Thyroid gland (tissue), 4 donors: ENCODE data around the gene ASXL1.

Experiments
- CTCF ChIP-seq, 6 experiments: fragments of 200-600 bp in 3 of 6; fragments of 450-650 bp in 3 of 6; sonication (generic) in 3 of 6; IDR thresholded peaks; one replicate each; pipeline ENCODE4 v1.5.1; 2016 to 2019; ENCODE audit warnings: antibody characterized with exemption in 6 of 6, mild to moderate bottlenecking in 2 of 6, inconsistent platforms in 1 of 6, moderate library complexity in 1 of 6
- POLR2A ChIP-seq, 2 donors: fragments of 450-650 bp; IDR thresholded peaks; one replicate each; pipeline ENCODE4 v1.6.1; 2017; ENCODE audit warnings: antibody characterized with exemption in 2 of 2, mild to moderate bottlenecking in 2 of 2, moderate library complexity in 1 of 2

DNA sequence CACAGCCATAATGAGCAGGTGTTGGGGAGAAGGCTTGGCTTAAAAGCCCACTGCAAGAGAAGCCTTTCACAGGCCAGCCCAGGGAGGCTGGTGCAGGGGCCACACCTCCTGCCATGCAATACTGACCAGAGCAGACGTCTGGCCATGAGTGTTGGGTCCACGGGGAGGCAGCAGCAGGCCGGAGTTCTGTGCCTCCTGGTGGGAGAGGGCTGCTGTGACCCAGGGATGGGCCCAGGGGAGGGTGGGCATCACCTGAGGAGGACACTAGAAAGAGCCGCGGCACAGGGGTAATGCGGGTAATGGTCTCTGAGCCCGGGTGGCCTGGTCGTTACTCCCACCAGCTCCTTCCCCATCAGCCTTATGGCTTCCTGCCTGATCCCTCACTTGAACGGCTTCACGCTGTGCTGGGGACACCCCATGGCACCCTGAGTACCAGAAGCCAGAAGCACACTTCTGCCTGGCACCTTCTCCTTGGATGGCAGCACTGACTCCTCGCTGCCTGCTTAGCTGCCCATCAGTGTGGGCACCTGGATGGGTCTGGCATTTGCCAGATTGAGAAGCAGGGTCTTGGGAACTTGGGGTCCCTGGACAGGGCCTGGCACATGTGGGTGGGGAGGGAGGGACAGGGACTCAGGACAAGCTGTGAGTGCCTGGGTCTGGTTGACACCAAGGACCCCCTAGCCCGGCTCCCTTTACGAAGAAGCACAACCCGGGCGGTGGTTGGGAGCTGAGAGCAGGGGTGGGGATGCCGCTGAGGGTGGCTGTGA is 108.8 kb downstream of the ASXL1 start:
- no peak for TF ChIP-seq CTCF (IDR thresholded peaks at IDR 0.05)
- TF ChIP-seq POLR2A (IDR thresholded peaks at IDR 0.05), result no peak
